ENCODE measurements around the gene LRRC15.

LRRC15 gene

GRCh38 chr3:194360568-194360967, 9.0 kb downstream of the LRRC15 start:
- Histone ChIP-seq H3K9ac (ENCODE audit: low read length) (no peak overlapping the region), H3K36me3 (ENCODE audit: insufficient read depth, low read length) (no peaks in the 10 kb centered on the region), H3K4me3 (ENCODE audit: low read depth in 1 of 2, low read length in 2 of 2) (no peak overlapping the region), H3K4me1 (ENCODE audit: insufficient read depth, low read length) (peaks cover 6% of the 10 kb centered on the region), H3K9me3 (ENCODE audit: low read length) (no peaks in the 10 kb centered on the region), H3K27ac (ENCODE audit: low read depth, low read length) (no peak overlapping the region), H3K27me3 (ENCODE audit: control insufficient read depth in 1 of 2, insufficient read depth in 2 of 2, low read length in 2 of 2) (no peaks in the 10 kb centered on the region)

- Histone ChIP-seq H3K4me1 (ENCODE audit: insufficient read depth, low read length) (no peaks in the 10 kb centered on the region), H3K9me3 (ENCODE audit: low read length) (no peaks in the 10 kb centered on the region), H3K27me3 (ENCODE audit: control insufficient read depth in 1 of 2, insufficient read depth in 2 of 2, low read length in 2 of 2) (no peaks in the 10 kb centered on the region), H3K9ac (ENCODE audit: low read length) (no peak overlapping the region), H3K27ac (ENCODE audit: low read depth, low read length) (no peak overlapping the region), H3K4me3 (ENCODE audit: low read depth in 1 of 2, low read length in 2 of 2) (no peak overlapping the region), H3K36me3 (ENCODE audit: insufficient read depth, low read length) (no peaks in the 10 kb centered on the region)
Measured at GRCh38 chr3:194357681-194358080, 11.9 kb downstream of the LRRC15 start.

GRCh38 chr3:194355379-194355778, 14.2 kb downstream of the LRRC15 start:
- Histone ChIP-seq H3K9me3 (ENCODE audit: low read length) (no peaks in the 10 kb centered on the region), H3K27ac (ENCODE audit: low read depth, low read length) (no peak overlapping the region), H3K27me3 (ENCODE audit: control insufficient read depth in 1 of 2, insufficient read depth in 2 of 2, low read length in 2 of 2) (no peaks in the 10 kb centered on the region), H3K9ac (ENCODE audit: low read length) (no peak overlapping the region), H3K4me3 (ENCODE audit: low read depth in 1 of 2, low read length in 2 of 2) (no peak overlapping the region), H3K4me1 (ENCODE audit: insufficient read depth, low read length) (no peaks in the 10 kb centered on the region), H3K36me3 (ENCODE audit: insufficient read depth, low read length) (no peaks in the 10 kb centered on the region)

GRCh38 chr3:194354315-194354714, 15.2 kb downstream of the LRRC15 start:
- no peaks in the 10 kb centered on the region for H3K9me3 ChIP-seq (ENCODE audit: low read length)
- no peak overlapping the region for H3K4me3 ChIP-seq (ENCODE audit: low read depth in 1 of 2, low read length in 2 of 2)
- H3K27me3 ChIP-seq (ENCODE audit: control insufficient read depth in 1 of 2, insufficient read depth in 2 of 2, low read length in 2 of 2) = no peaks in the 10 kb centered on the region
- no peaks in the 10 kb centered on the region for H3K36me3 ChIP-seq (ENCODE audit: insufficient read depth, low read length)
- H3K27ac ChIP-seq (ENCODE audit: low read depth, low read length) = no peak overlapping the region
- H3K9ac ChIP-seq (ENCODE audit: low read length) = no peak overlapping the region
- H3K4me1 ChIP-seq (ENCODE audit: insufficient read depth, low read length) = no peaks in the 10 kb centered on the region

- no peaks in the 10 kb centered on the region for H3K36me3 ChIP-seq (ENCODE audit: insufficient read depth, low read length)
- no peaks in the 10 kb centered on the region for H3K27me3 ChIP-seq (ENCODE audit: control insufficient read depth in 1 of 2, insufficient read depth in 2 of 2, low read length in 2 of 2)
- no peaks in the 10 kb centered on the region for H3K9me3 ChIP-seq (ENCODE audit: low read length)
- H3K4me3 ChIP-seq (ENCODE audit: low read depth in 1 of 2, low read length in 2 of 2) = no peak overlapping the region
- no peak overlapping the region for H3K27ac ChIP-seq (ENCODE audit: low read depth, low read length)
- no peaks in the 10 kb centered on the region for H3K4me1 ChIP-seq (ENCODE audit: insufficient read depth, low read length)
- H3K9ac ChIP-seq (ENCODE audit: low read length) = no peak overlapping the region
Measured at GRCh38 chr3:194352667-194353246, 16.8 kb downstream of the LRRC15 start.

- H3K4me3 ChIP-seq (ENCODE audit: low read depth in 1 of 2, low read length in 2 of 2) = no peak overlapping the region
- H3K9ac ChIP-seq (ENCODE audit: low read length) = no peak overlapping the region
- H3K36me3 ChIP-seq (ENCODE audit: insufficient read depth, low read length) = no peaks in the 10 kb centered on the region
- no peak overlapping the region for H3K27ac ChIP-seq (ENCODE audit: low read depth, low read length)
- no peaks in the 10 kb centered on the region for H3K4me1 ChIP-seq (ENCODE audit: insufficient read depth, low read length)
- no peaks in the 10 kb centered on the region for H3K9me3 ChIP-seq (ENCODE audit: low read length)
- no peaks in the 10 kb centered on the region for H3K27me3 ChIP-seq (ENCODE audit: control insufficient read depth in 1 of 2, insufficient read depth in 2 of 2, low read length in 2 of 2)
Measured at GRCh38 chr3:194351952-194352536, 17.5 kb downstream of the LRRC15 start.

GRCh38 chr3:194351080-194351672, 18.4 kb downstream of the LRRC15 start, which contains the start of gene CPN2:
Gene CPN2 (minus strand): TSS chr3:194351328. CDS start chr3:194342702, 8,626 bp downstream.
- Histone ChIP-seq H3K27me3 (ENCODE audit: control insufficient read depth in 1 of 2, insufficient read depth in 2 of 2, low read length in 2 of 2) (no peaks in the 10 kb centered on the region), H3K27ac (ENCODE audit: low read depth, low read length) (no peak within 1 kb of the TSS), H3K36me3 (ENCODE audit: insufficient read depth, low read length) (no peaks in the 10 kb centered on the region), H3K4me3 (ENCODE audit: low read depth in 1 of 2, low read length in 2 of 2) (no peak within 1 kb of the TSS), H3K9ac (ENCODE audit: low read length) (no peak within 1 kb of the TSS), H3K9me3 (ENCODE audit: low read length) (no peaks in the 10 kb centered on the region), H3K4me1 (ENCODE audit: insufficient read depth, low read length) (no peaks in the 10 kb centered on the region)

- Histone ChIP-seq H3K9ac (ENCODE audit: low read length) (no peak overlapping the region), H3K36me3 (ENCODE audit: insufficient read depth, low read length) (no peaks in the 10 kb centered on the region), H3K27ac (ENCODE audit: low read depth, low read length) (no peak overlapping the region), H3K4me1 (ENCODE audit: insufficient read depth, low read length) (no peaks in the 10 kb centered on the region), H3K4me3 (ENCODE audit: low read depth in 1 of 2, low read length in 2 of 2) (no peak overlapping the region), H3K9me3 (ENCODE audit: low read length) (no peaks in the 10 kb centered on the region), H3K27me3 (ENCODE audit: control insufficient read depth in 1 of 2, insufficient read depth in 2 of 2, low read length in 2 of 2) (no peaks in the 10 kb centered on the region)
Measured at GRCh38 chr3:194350726-194351071, 18.8 kb downstream of the LRRC15 start.

- Histone ChIP-seq H3K36me3 (ENCODE audit: insufficient read depth, low read length) (no peaks in the 10 kb centered on the region), H3K27me3 (ENCODE audit: control insufficient read depth in 1 of 2, insufficient read depth in 2 of 2, low read length in 2 of 2) (no peaks in the 10 kb centered on the region), H3K9me3 (ENCODE audit: low read length) (no peaks in the 10 kb centered on the region), H3K4me3 (ENCODE audit: low read depth in 1 of 2, low read length in 2 of 2) (no peak overlapping the region), H3K9ac (ENCODE audit: low read length) (no peak overlapping the region), H3K27ac (ENCODE audit: low read depth, low read length) (no peak overlapping the region), H3K4me1 (ENCODE audit: insufficient read depth, low read length) (no peaks in the 10 kb centered on the region)
Measured at GRCh38 chr3:194348354-194348753, 21.2 kb downstream of the LRRC15 start.

GRCh38 chr3:194346621-194347020, 22.9 kb downstream of the LRRC15 start:
- Histone ChIP-seq H3K27me3 (ENCODE audit: control insufficient read depth in 1 of 2, insufficient read depth in 2 of 2, low read length in 2 of 2) (no peaks in the 10 kb centered on the region), H3K27ac (ENCODE audit: low read depth, low read length) (no peak overlapping the region)

GRCh38 chr3:194346035-194346434, 23.5 kb downstream of the LRRC15 start:
- Histone ChIP-seq H3K9me3 (ENCODE audit: low read length) (no peaks in the 10 kb centered on the region), H3K36me3 (ENCODE audit: insufficient read depth, low read length) (no peaks in the 10 kb centered on the region), H3K27ac (ENCODE audit: low read depth, low read length) (no peak overlapping the region), H3K27me3 (ENCODE audit: control insufficient read depth in 1 of 2, insufficient read depth in 2 of 2, low read length in 2 of 2) (no peaks in the 10 kb centered on the region), H3K4me1 (ENCODE audit: insufficient read depth, low read length) (no peaks in the 10 kb centered on the region), H3K4me3 (ENCODE audit: low read depth in 1 of 2, low read length in 2 of 2) (no peak overlapping the region), H3K9ac (ENCODE audit: low read length) (no peak overlapping the region)

More at GRCh38 chr3:194346621-194347020, 22.9 kb downstream of the LRRC15 start:
- Histone ChIP-seq H3K9me3 (ENCODE audit: low read length) (no peaks in the 10 kb centered on the region), H3K4me1 (ENCODE audit: insufficient read depth, low read length) (no peaks in the 10 kb centered on the region), H3K9ac (ENCODE audit: low read length) (no peak overlapping the region), H3K36me3 (ENCODE audit: insufficient read depth, low read length) (no peaks in the 10 kb centered on the region), H3K4me3 (ENCODE audit: low read depth in 1 of 2, low read length in 2 of 2) (no peak overlapping the region)

GRCh38 chr3:194344012-194344411, 25.5 kb downstream of the LRRC15 start:
- Histone ChIP-seq H3K4me1 (ENCODE audit: insufficient read depth, low read length) (no peaks in the 10 kb centered on the region), H3K27me3 (ENCODE audit: control insufficient read depth in 1 of 2, insufficient read depth in 2 of 2, low read length in 2 of 2) (no peaks in the 10 kb centered on the region), H3K27ac (ENCODE audit: low read depth, low read length) (no peak overlapping the region), H3K36me3 (ENCODE audit: insufficient read depth, low read length) (no peaks in the 10 kb centered on the region), H3K4me3 (ENCODE audit: low read depth in 1 of 2, low read length in 2 of 2) (no peak overlapping the region), H3K9ac (ENCODE audit: low read length) (no peak overlapping the region), H3K9me3 (ENCODE audit: low read length) (no peaks in the 10 kb centered on the region)

All from muscle layer of colon (tissue), 2 donors.